ENCODE results near the gene NEUROG1. TPM values are rescaled to one million over a fixed set of nuclear protein-coding genes. Genes with fewer than 3 reads are reported as not detected.

Gene NEUROG1
- total RNA-seq, 3 donors from 2014 or later, result not detected

DNA sequence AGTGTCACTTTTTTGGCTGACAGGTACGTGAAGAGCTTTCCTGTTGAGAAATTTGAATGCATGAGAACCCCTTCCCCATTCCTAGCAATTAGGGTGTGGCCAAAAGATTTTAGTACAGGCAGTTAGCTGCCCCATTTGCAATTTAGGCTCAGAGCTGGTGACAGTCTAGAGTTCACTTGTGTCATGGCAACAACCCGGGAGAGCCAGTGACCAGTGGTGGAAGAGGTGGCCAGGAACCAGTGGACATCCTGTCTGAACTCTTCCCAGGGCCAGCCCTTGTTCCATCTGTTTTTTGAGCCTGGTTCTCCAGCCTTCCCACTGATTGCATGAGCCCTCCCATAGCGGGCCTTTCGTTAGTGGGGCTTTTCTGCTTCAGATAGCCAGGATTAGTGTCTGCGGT is 2.5 kb upstream of the NEUROG1 start:
- Histone ChIP-seq H3K9me3 (no peaks in the 10 kb centered on the region), H3K4me3 (no peak overlapping the region), H3K4me1 (no peaks in the 10 kb centered on the region), H3K27me3 (peaks cover 6 to 76% of the 10 kb centered on the region in 2 donors), H3K27ac (no peak overlapping the region), H3K36me3 (no peaks in the 10 kb centered on the region)
- intact Hi-C loops (cut with DNase I; ENCODE audit: low total_unique reads), result no loop called here
- TF ChIP-seq, protein P1, sequence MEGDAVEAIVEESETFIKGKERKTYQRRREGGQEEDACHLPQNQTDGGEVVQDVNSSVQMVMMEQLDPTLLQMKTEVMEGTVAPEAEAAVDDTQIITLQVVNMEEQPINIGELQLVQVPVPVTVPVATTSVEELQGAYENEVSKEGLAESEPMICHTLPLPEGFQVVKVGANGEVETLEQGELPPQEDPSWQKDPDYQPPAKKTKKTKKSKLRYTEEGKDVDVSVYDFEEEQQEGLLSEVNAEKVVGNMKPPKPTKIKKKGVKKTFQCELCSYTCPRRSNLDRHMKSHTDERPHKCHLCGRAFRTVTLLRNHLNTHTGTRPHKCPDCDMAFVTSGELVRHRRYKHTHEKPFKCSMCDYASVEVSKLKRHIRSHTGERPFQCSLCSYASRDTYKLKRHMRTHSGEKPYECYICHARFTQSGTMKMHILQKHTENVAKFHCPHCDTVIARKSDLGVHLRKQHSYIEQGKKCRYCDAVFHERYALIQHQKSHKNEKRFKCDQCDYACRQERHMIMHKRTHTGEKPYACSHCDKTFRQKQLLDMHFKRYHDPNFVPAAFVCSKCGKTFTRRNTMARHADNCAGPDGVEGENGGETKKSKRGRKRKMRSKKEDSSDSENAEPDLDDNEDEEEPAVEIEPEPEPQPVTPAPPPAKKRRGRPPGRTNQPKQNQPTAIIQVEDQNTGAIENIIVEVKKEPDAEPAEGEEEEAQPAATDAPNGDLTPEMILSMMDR (IDR thresholded peaks at IDR 0.05), result no peak
- TF ChIP-seq POLR2A (IDR thresholded peaks at IDR 0.05) (no peak), POLR2AphosphoS5 (IDR thresholded peaks at IDR 0.05) (no peak)
- DNase-seq (ENCODE audit: low spot score in 2 of 2), result no peak

DNA sequence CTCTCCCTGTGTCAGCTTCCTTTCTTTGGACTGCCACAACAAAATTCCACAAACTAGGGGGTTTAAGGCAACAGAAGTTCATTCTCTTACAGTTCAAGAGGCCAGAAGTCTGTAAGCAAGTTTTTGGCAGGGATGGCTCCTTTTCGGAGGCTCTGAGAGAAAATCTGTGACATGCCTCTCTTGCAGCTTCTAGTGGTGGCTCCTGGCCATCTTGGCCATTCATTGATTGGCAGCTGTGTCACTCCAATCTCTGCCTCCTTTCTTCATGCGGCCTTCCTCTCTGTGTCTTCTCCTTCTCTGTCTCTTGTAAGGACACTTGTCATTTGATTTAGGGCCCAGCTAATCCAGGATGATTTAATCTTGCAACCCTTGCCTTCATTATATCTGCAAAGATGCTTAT is 2.0 kb upstream of the NEUROG1 start:
- H3K27ac ChIP-seq, result no peak overlapping the region
- no peaks in the 10 kb centered on the region for H3K9me3 ChIP-seq
- H3K36me3 ChIP-seq, result no peaks in the 10 kb centered on the region
- no peak for DNase-seq (ENCODE audit: low spot score in 2 of 2)
- H3K27me3 ChIP-seq, result peaks cover 6 to 79% of the 10 kb centered on the region in 2 donors
- H3K4me1 ChIP-seq, result no peaks in the 10 kb centered on the region
- intact Hi-C loops (cut with DNase I; ENCODE audit: low total_unique reads), result no loop called here
- no peak overlapping the region for H3K4me3 ChIP-seq
- TF ChIP-seq POLR2AphosphoS5 (IDR thresholded peaks at IDR 0.05), result no peak
- TF ChIP-seq POLR2A (IDR thresholded peaks at IDR 0.05), result no peak
- TF ChIP-seq, protein P1 (IDR thresholded peaks at IDR 0.05), result no peak

DNA sequence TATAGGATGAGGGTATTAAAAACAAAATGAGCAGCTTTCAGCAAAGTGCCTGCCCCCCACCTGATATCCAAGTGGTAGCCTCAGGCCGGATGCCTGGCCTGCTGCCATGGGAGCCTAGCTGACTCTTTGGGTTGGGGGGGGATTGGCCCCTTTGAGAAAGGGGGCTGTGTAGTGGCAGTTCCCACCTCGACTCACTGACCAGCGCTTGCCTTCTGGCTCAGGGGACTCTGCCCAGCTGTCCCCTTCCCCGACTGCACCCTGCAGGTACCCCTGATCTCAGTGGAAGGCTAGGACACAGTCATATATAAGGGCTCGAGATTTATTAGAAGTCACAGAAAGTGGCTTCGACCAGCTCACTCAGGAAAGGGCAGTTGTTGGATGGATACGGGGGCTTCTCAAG is 1.5 kb upstream of the NEUROG1 start:
- no peaks in the 10 kb centered on the region for H3K4me1 ChIP-seq
- H3K27ac ChIP-seq, result no peak overlapping the region
- peaks cover 6 to 77% of the 10 kb centered on the region in 2 donors for H3K27me3 ChIP-seq
- intact Hi-C loops (cut with DNase I; ENCODE audit: low total_unique reads), result no loop called here
- no peaks in the 10 kb centered on the region for H3K9me3 ChIP-seq
- TF ChIP-seq POLR2A (IDR thresholded peaks at IDR 0.05), result no peak
- TF ChIP-seq, protein P1 (IDR thresholded peaks at IDR 0.05), result no peak
- DNase-seq (ENCODE audit: low spot score in 2 of 2), result no peak
- no peak overlapping the region for H3K4me3 ChIP-seq
- no peaks in the 10 kb centered on the region for H3K36me3 ChIP-seq

DNA sequence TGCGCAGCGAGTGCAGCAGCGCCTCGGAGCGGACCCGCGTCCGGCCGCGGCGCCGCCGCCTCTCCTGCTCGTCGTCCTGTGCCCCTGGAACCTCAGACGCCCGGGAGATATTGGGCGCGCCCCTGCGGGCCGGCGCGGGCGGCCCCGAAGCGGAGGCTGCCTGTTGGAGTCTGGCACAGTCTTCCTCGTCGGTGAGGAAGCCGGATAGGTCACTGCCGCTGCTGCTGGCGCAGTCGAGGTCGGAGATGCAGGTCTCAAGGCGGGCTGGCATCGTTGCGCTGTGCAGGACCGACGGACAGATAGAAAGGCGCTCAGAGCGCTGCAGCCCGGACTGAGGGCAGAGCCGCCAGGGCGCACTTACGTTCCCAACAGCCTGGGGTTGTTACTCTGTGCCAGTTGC is 344 bp downstream of the NEUROG1 start:
- TF ChIP-seq, protein P1 (IDR thresholded peaks at IDR 0.05), result no peak
- TF ChIP-seq POLR2AphosphoS5 (IDR thresholded peaks at IDR 0.05), result no peak
- no peak for TF ChIP-seq POLR2A (IDR thresholded peaks at IDR 0.05)
- Histone ChIP-seq H3K9me3 (no peaks in the 10 kb centered on the region), H3K27ac (no peak overlapping the region), H3K4me3 (peak overlapping the region in 2 of 3 donors; percentile 39 to 55), H3K36me3 (no peaks in the 10 kb centered on the region), H3K4me1 (no peaks in the 10 kb centered on the region), H3K27me3 (peaks cover 6 to 84% of the 10 kb centered on the region in 2 donors)
- no peak for DNase-seq (ENCODE audit: low spot score in 2 of 2)
- intact Hi-C loops (cut with DNase I; ENCODE audit: low total_unique reads), result no loop called here

DNA sequence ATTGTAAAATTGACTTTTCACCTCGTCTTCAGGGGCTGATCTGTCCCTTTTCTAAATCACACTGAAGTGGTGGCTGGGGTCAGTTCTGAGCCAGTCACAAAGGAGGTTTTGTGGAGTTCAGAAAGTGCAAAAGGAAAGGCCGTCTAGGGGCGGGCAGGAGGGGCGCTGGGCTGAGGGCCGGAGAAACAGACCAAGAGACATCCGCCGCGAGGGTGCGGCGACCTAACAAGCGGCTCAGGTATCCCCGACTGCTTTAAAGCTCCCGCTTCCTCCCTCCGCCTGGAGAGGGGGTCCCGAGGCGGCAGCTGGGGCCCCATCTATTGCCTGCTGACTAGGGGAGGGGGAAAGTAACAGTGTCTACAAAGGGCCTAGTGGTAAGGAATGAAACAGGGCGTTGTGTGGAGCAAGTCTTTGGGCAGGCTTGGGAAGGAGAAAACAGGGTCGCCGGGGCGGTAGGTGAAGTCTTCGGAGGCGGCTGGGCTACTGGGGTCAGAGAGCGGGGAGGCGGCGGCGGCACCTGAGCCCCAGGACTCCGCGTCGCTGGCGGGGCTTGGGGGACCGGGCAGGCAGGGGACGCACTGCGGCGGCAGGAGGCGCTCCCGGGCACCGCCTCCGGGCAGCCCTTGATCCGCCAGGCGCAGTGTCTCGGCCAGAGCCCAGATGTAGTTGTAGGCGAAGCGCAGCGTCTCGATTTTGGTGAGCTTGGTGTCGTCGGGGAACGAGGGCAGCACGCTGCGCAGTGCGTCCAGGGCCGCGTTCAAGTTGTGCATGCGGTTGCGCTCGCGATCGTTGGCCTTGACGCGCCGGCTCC is 950 bp downstream of the NEUROG1 start:
- peak overlapping the region in 1 of 3 donors; percentile 55 for H3K4me3 ChIP-seq
- no peaks in the 10 kb centered on the region for H3K9me3 ChIP-seq
- TF ChIP-seq POLR2AphosphoS5 (IDR thresholded peaks at IDR 0.05) (no peak), POLR2A (IDR thresholded peaks at IDR 0.05) (no peak)
- TF ChIP-seq, protein P1 (IDR thresholded peaks at IDR 0.05), result no peak

More for the DNA sequence above, 950 bp downstream of the NEUROG1 start:
- DNase-seq (ENCODE audit: low spot score in 2 of 2), result no peak
- intact Hi-C loops (cut with DNase I; ENCODE audit: low total_unique reads), result no loop called here
- Histone ChIP-seq H3K27ac (no peak overlapping the region), H3K4me1 (no peaks in the 10 kb centered on the region), H3K27me3 (peaks cover 6 to 81% of the 10 kb centered on the region in 2 donors), H3K36me3 (no peaks in the 10 kb centered on the region)

Measured in breast epithelium (tissue), 4 donors.